ENCODE data around the gene DNAAF8. TPM values are rescaled to one million over a fixed set of nuclear protein-coding genes. Genes with fewer than 3 reads are reported as not detected.

Gene DNAAF8
- 0.27 TPM in 1 of 2 replicates, not detected in the other for polyA plus RNA-seq

GRCh38 chr16:4734063-4734729 is at the start of gene DNAAF8, which contains the start of gene ANKS3:
DNAAF8 (plus strand) TSS chr16:4734537; CDS start chr16:4736515, 1,978 bp downstream.
ANKS3 (minus strand) TSS chr16:4734271; CDS start chr16:4730149, 4,122 bp downstream.

GRCh38 chr16:4693296-4693955 is 40.9 kb upstream of the DNAAF8 start, which contains the start of gene NUDT16L1:
NUDT16L1 (plus strand) TSS chr16:4693562; CDS start chr16:4693727, 165 bp downstream.

GRCh38 chr16:4766875-4767628 is 32.7 kb downstream of the DNAAF8 start, which contains the start of gene ZNF500:
ZNF500 (minus strand) TSS chr16:4767162; CDS start chr16:4765978, 1,184 bp downstream.

GRCh38 chr16:4787627-4788482 is 53.5 kb downstream of the DNAAF8 start, which contains the start of gene SEPTIN12:
SEPTIN12 (minus strand) TSS chr16:4788345; CDS start chr16:4787645, 700 bp downstream.

GRCh38 chr16:4795181-4795827 is 61.0 kb downstream of the DNAAF8 start, which contains the start of gene SMIM22:
SMIM22 (plus strand) TSS chr16:4795369; CDS start chr16:4795735, 366 bp downstream.

Other genes starting within 250 kb of the DNAAF8 start
- gene CDIP1, start 195.8 kb upstream of the DNAAF8 start, polyA plus RNA-seq, result 32.6 and 51.1 TPM in 2 replicates
- not detected in 2 replicates for gene C16orf96, start 178.2 kb upstream of the DNAAF8 start, polyA plus RNA-seq
- gene UBALD1, start 119.6 kb upstream of the DNAAF8 start, polyA plus RNA-seq, result 1.7 and 2.7 TPM in 2 replicates
- 0.22 and 1.2 TPM in 2 replicates for gene MGRN1, start 109.7 kb upstream of the DNAAF8 start, polyA plus RNA-seq
- gene NUDT16L1, start 41.0 kb upstream of the DNAAF8 start, polyA plus RNA-seq, result 10.8 and 19.1 TPM in 2 replicates
- gene ANKS3, start 266 bp upstream of the DNAAF8 start, polyA plus RNA-seq, result 0.14 and 5.5 TPM in 2 replicates
- 0.11 and 1.2 TPM in 2 replicates for gene ZNF500, start 32.6 kb downstream of the DNAAF8 start, polyA plus RNA-seq
- gene SEPTIN12, start 53.8 kb downstream of the DNAAF8 start, polyA plus RNA-seq, result not detected in 2 replicates
- gene SMIM22, start 60.8 kb downstream of the DNAAF8 start, polyA plus RNA-seq, result not detected in 2 replicates
- 27.7 and 31.0 TPM in 2 replicates for gene ROGDI, start 68.1 kb downstream of the DNAAF8 start, polyA plus RNA-seq
- gene GLYR1, start 112.8 kb downstream of the DNAAF8 start, polyA plus RNA-seq, result 20.4 and 37.1 TPM in 2 replicates
- gene UBN1, start 112.9 kb downstream of the DNAAF8 start, polyA plus RNA-seq, result 0.97 and 3.4 TPM in 2 replicates
- gene PPL, start 202.6 kb downstream of the DNAAF8 start, polyA plus RNA-seq, result 0.13 and 1.9 TPM in 2 replicates
- 0.55 and 1.8 TPM in 2 replicates for gene SEC14L5, start 223.8 kb downstream of the DNAAF8 start, polyA plus RNA-seq

Measured in Purkinje cell (primary cell).